ENCODE measurements around the gene OR2H2. TPM values are rescaled to one million over a fixed set of nuclear protein-coding genes. Genes with fewer than 3 reads are reported as not detected.

Gene OR2H2
- polyA plus RNA-seq, 2 of the 4 experiments (the other 2 are of a cell fraction) = not detected

GRCh38 chr6:29625337-29625930, 40.5 kb downstream of the OR2H2 start:
- no peak for DNase-seq (ENCODE audit: low read depth in 1 of 2, low spot score in 1 of 2)
- 79% methylated on average over 7 of the region's 7 CpGs for WGBS (ENCODE audit: missing lambda C conversion rate)
- no peak for ATAC-seq
- Histone ChIP-seq H3K4me1 (peaks cover 6% of the 10 kb centered on the region; the same call in 2 of the 3 replicates), H3K4me3 (no peak overlapping the region), H3K9me3 (no peaks in the 10 kb centered on the region), H3K27ac (no peak overlapping the region), H3K4me2 (no peak overlapping the region)
- CTCF ChIA-PET = interaction anchor here (1.4 kb wide), 1 partner anchor 28 kb away, joined by 4 read pairs; no protein-coding TSS in a partner anchor
- POLR2A ChIA-PET = interaction anchor here (0.7 kb wide), 1 partner anchor 7 kb away, joined by 3 read pairs; the partner anchor contains the start of gene GABBR1
- TF ChIP-seq HEYL (CRISPR knock-in tag; IDR thresholded peaks at IDR 0.05) = no peak
- no peak for TF ChIP-seq RFX5 (IDR thresholded peaks at IDR 0.05)
- TF ChIP-seq HES2 (IDR thresholded peaks at IDR 0.05) = no peak
- no peak for TF ChIP-seq HOXA7 (CRISPR knock-in tag; IDR thresholded peaks at IDR 0.05)
- no peak for TF ChIP-seq BCL3 (IDR thresholded peaks at IDR 0.05)
- TF ChIP-seq MAX (IDR thresholded peaks at IDR 0.05) = no peak
- FAIRE-seq = no peak

- Histone ChIP-seq H3K4me3 (peak overlapping the region; percentile 56), H3K4me1 (peaks cover 14% of the 10 kb centered on the region), H3K4me2 (peak overlapping the region; percentile 99), H3K27ac (peak overlapping the region; percentile 67 to 86), H3K9me3 (no peaks in the 10 kb centered on the region)
- ATAC-seq = no peak
- WGBS (ENCODE audit: missing lambda C conversion rate) = 93% methylated on average over 10 of the region's 31 CpGs
- DNase-seq (ENCODE audit: low read depth in 1 of 2, low spot score in 1 of 2) = no peak
- no peak for FAIRE-seq
- ChIA-PET POLR2A (interaction anchor here (0.6 kb wide), 1 partner anchor 869 kb away, joined by 3 read pairs; no protein-coding TSS in a partner anchor), CTCF (interaction anchor here (0.7 to 1.6 kb wide), 2 partner anchors 21 to 23 kb away, joined by 3 to 4 read pairs; no protein-coding TSS in a partner anchor)
- TF ChIP-seq BCL3 (IDR thresholded peaks at IDR 0.05) (no peak), NR3C1 (IDR thresholded peaks at IDR 0.05) (no peak), RFX5 (IDR thresholded peaks at IDR 0.05) (no peak)
Measured at GRCh38 chr6:29626948-29627754, 42.2 kb downstream of the OR2H2 start.

GRCh38 chr6:29627755-29628418, 43.0 kb downstream of the OR2H2 start:
- CTCF ChIA-PET = interaction anchor here (1.6 to 18.2 kb wide), 2 partner anchors 20 to 22 kb away, joined by 4 to 183 read pairs; no protein-coding TSS in a partner anchor
- TF ChIP-seq EHMT2 (IDR thresholded peaks at IDR 0.05; ENCODE audit: low read depth) (no peak), HDAC2 (IDR thresholded peaks at IDR 0.05) (no peak), FOSL2 (IDR thresholded peaks at IDR 0.05) (no peak), FOSL2 (CRISPR knock-in tag; IDR thresholded peaks at IDR 0.05) (no peak), EP300 (IDR thresholded peaks at IDR 0.05) (no peak), ZC3H11A (IDR thresholded peaks at IDR 0.05) (no peak), MAZ (IDR thresholded peaks at IDR 0.05; ENCODE audit: borderline replicate concordance, low read depth, low read length) (no peak)

More at GRCh38 chr6:29627755-29628418, 43.0 kb downstream of the OR2H2 start:
- peak overlapping the region; percentile 99 for H3K4me2 ChIP-seq
- H3K4me1 ChIP-seq = peaks cover 14% of the 10 kb centered on the region
- H3K4me3 ChIP-seq = peak overlapping the region; percentile 56
- DNase-seq (ENCODE audit: low read depth in 1 of 2, low spot score in 1 of 2) (peak; percentile 56 to 57), FAIRE-seq (no peak), ATAC-seq (peak; percentile 14 to 59; a peak in 5 of 6 replicates)
- H3K9me3 ChIP-seq = no peaks in the 10 kb centered on the region
- 4% methylated on average over 22 of the region's 51 CpGs for WGBS (ENCODE audit: missing lambda C conversion rate)
- POLR2A ChIA-PET = interaction anchor here (0.6 kb wide), 1 partner anchor 870 kb away, joined by 3 read pairs; no protein-coding TSS in a partner anchor
- peak overlapping the region; percentile 67 to 86 for H3K27ac ChIP-seq

Measured in A549 (cell line).